ENCODE results near the gene ARHGEF12.

- TF ChIP-seq ZNF24 (IDR thresholded peaks at IDR 0.05) (no peak), BRCA1 (IDR thresholded peaks at IDR 0.05; ENCODE audit: low read depth, low read length) (no peak), CHD1 (IDR thresholded peaks at IDR 0.05; ENCODE audit: low read depth, low read length) (no peak), BCL3 (IDR thresholded peaks at IDR 0.05; ENCODE audit: borderline replicate concordance, insufficient read depth, low read depth, low read length, poor library complexity, severe bottlenecking) (no peak), RAD21 (IDR thresholded peaks at IDR 0.05; ENCODE audit: insufficient read depth, low read depth, low read length) (no peak), POLR2A (IDR thresholded peaks at IDR 0.05; ENCODE audit: low read depth, low read length) (no peak)
Measured at GRCh38 chr11:120357620-120358019, 21.4 kb downstream of the ARHGEF12 start.
